ENCODE measurements around the gene GCK.

Gene GCK

GRCh38 chr7:44103923-44104859 lies 85.0 kb downstream of the GCK start, which contains the start of gene AEBP1:
TSS of gene AEBP1 (plus strand) at chr7:44104345. CDS start at chr7:44104666, 321 bp downstream.
- Histone ChIP-seq H4K91ac (ENCODE audit: low read depth, low read length) (peak within 1 kb of the TSS; percentile 56), H3K4me2 (ENCODE audit: low read length) (peak within 1 kb of the TSS; percentile 71), H3K9ac (ENCODE audit: low read length) (peak within 1 kb of the TSS; percentile 45), H3K4ac (ENCODE audit: low read depth, low read length) (peak within 1 kb of the TSS; percentile 11), H3K36me3 (ENCODE audit: control insufficient read depth in 1 of 2, insufficient read depth in 2 of 2, low read length in 2 of 2) (peaks cover 20 to 23% of the 10 kb centered on the region in 2 experiments), H2BK12ac (ENCODE audit: low read length) (peak within 1 kb of the TSS; percentile 11), H2BK120ac (ENCODE audit: insufficient read depth, low read length, poor library complexity) (no peak within 1 kb of the TSS), H3K18ac (ENCODE audit: low read length) (peak within 1 kb of the TSS; percentile 54), H3K4me3 (ENCODE audit: low read depth, low read length) (peak within 1 kb of the TSS; percentile 71), H3K27me3 (ENCODE audit: insufficient read depth, low read length) (peaks cover 4% of the 10 kb centered on the region), H3K79me2 (ENCODE audit: control insufficient read depth, insufficient read depth, low read length, poor library complexity) (no peaks in the 10 kb centered on the region), H2BK5ac (ENCODE audit: low read depth, low read length, poor library complexity) (no peak within 1 kb of the TSS), H3K4me1 (ENCODE audit: control insufficient read depth in 1 of 2, insufficient read depth in 2 of 2, low read length in 2 of 2) (peaks cover 9 to 10% of the 10 kb centered on the region in 2 experiments), H2AK5ac (ENCODE audit: low read length) (peak within 1 kb of the TSS; percentile 20), H3K27ac (ENCODE audit: low read depth, low read length) (no peak within 1 kb of the TSS), H2AFZ (ENCODE audit: insufficient read depth, low read length, poor library complexity) (peak within 1 kb of the TSS; percentile 24), H3K23ac (ENCODE audit: low read length) (no peak within 1 kb of the TSS), H3K79me1 (ENCODE audit: low read length) (peaks cover 11% of the 10 kb centered on the region), H3K9me3 (ENCODE audit: insufficient read depth, low read depth, low read length) (peaks cover 1% of the 10 kb centered on the region), H4K12ac (ENCODE audit: low read depth, low read length) (peak within 1 kb of the TSS; percentile 64), H4K8ac (ENCODE audit: low read depth, low read length) (peak within 1 kb of the TSS; percentile 67), H3K14ac (ENCODE audit: low read length) (peak within 1 kb of the TSS; percentile 70)
- DNase-seq = peak in 1 of 2 donors; percentile 20
- no CpG with 5 or more reads among the region's 87 CpGs for WGBS (ENCODE audit: extremely low coverage, insufficient coverage, insufficient read length)

GRCh38 chr7:44103566-44103922 lies 85.7 kb downstream of the GCK start:
- no peak for DNase-seq
- no peak overlapping the region for H2BK12ac ChIP-seq (ENCODE audit: low read length)
- H2AFZ ChIP-seq (ENCODE audit: insufficient read depth, low read length, poor library complexity) = peak overlapping the region; percentile 24
- peaks cover 15 to 17% of the 10 kb centered on the region in 2 experiments for H3K36me3 ChIP-seq (ENCODE audit: control insufficient read depth in 1 of 2, insufficient read depth in 2 of 2, low read length in 2 of 2)
- no peak overlapping the region for H2BK120ac ChIP-seq (ENCODE audit: insufficient read depth, low read length, poor library complexity)
- H3K79me1 ChIP-seq (ENCODE audit: low read length) = peaks cover 11% of the 10 kb centered on the region
- H3K18ac ChIP-seq (ENCODE audit: low read length) = peak overlapping the region; percentile 54
- H3K4me1 ChIP-seq (ENCODE audit: control insufficient read depth in 1 of 2, insufficient read depth in 2 of 2, low read length in 2 of 2) = peaks cover 9 to 10% of the 10 kb centered on the region in 2 experiments
- no peak overlapping the region for H3K14ac ChIP-seq (ENCODE audit: low read length)
- peak overlapping the region; percentile 60 for H4K8ac ChIP-seq (ENCODE audit: low read depth, low read length)
- H3K4me2 ChIP-seq (ENCODE audit: low read length) = peak overlapping the region; percentile 47
- H4K91ac ChIP-seq (ENCODE audit: low read depth, low read length) = peak overlapping the region; percentile 56
- H2BK5ac ChIP-seq (ENCODE audit: low read depth, low read length, poor library complexity) = no peak overlapping the region
- H3K9me3 ChIP-seq (ENCODE audit: insufficient read depth, low read depth, low read length) = peaks cover 1% of the 10 kb centered on the region
- H3K27me3 ChIP-seq (ENCODE audit: insufficient read depth, low read length) = peaks cover 4% of the 10 kb centered on the region
- no peak overlapping the region for H3K27ac ChIP-seq (ENCODE audit: low read depth, low read length)
- no peak overlapping the region for H2AK5ac ChIP-seq (ENCODE audit: low read length)
- no peaks in the 10 kb centered on the region for H3K79me2 ChIP-seq (ENCODE audit: control insufficient read depth, insufficient read depth, low read length, poor library complexity)
- H3K23ac ChIP-seq (ENCODE audit: low read length) = no peak overlapping the region
- H3K9ac ChIP-seq (ENCODE audit: low read length) = no peak overlapping the region
- peak overlapping the region; percentile 64 for H4K12ac ChIP-seq (ENCODE audit: low read depth, low read length)
- peak overlapping the region; percentile 34 for H3K4me3 ChIP-seq (ENCODE audit: low read depth, low read length)
- WGBS (ENCODE audit: extremely low coverage, insufficient coverage, insufficient read length) = no CpG with 5 or more reads among the region's 8 CpGs
- H3K4ac ChIP-seq (ENCODE audit: low read depth, low read length) = no peak overlapping the region

- H3K9me3 ChIP-seq (ENCODE audit: insufficient read depth, low read depth, low read length) = peaks cover 1% of the 10 kb centered on the region
- no peak overlapping the region for H4K8ac ChIP-seq (ENCODE audit: low read depth, low read length)
- no peak overlapping the region for H3K4me3 ChIP-seq (ENCODE audit: low read depth, low read length)
- no peak overlapping the region for H3K18ac ChIP-seq (ENCODE audit: low read length)
- no peak overlapping the region for H2AFZ ChIP-seq (ENCODE audit: insufficient read depth, low read length, poor library complexity)
- WGBS (ENCODE audit: extremely low coverage, insufficient coverage, insufficient read length) = no CpG with 5 or more reads among the region's 8 CpGs
- no peak overlapping the region for H2BK5ac ChIP-seq (ENCODE audit: low read depth, low read length, poor library complexity)
- H4K12ac ChIP-seq (ENCODE audit: low read depth, low read length) = no peak overlapping the region
- no peak overlapping the region for H2BK120ac ChIP-seq (ENCODE audit: insufficient read depth, low read length, poor library complexity)
- H3K23ac ChIP-seq (ENCODE audit: low read length) = no peak overlapping the region
- no peak for DNase-seq
- H2AK5ac ChIP-seq (ENCODE audit: low read length) = no peak overlapping the region
- H3K79me1 ChIP-seq (ENCODE audit: low read length) = peaks cover 11% of the 10 kb centered on the region
- no peak overlapping the region for H3K4ac ChIP-seq (ENCODE audit: low read depth, low read length)
- H3K14ac ChIP-seq (ENCODE audit: low read length) = no peak overlapping the region
- no peak overlapping the region for H2BK12ac ChIP-seq (ENCODE audit: low read length)
- no peaks in the 10 kb centered on the region for H3K79me2 ChIP-seq (ENCODE audit: control insufficient read depth, insufficient read depth, low read length, poor library complexity)
- H3K27ac ChIP-seq (ENCODE audit: low read depth, low read length) = no peak overlapping the region
- no peak overlapping the region for H3K4me2 ChIP-seq (ENCODE audit: low read length)
- peaks cover 4% of the 10 kb centered on the region for H3K27me3 ChIP-seq (ENCODE audit: insufficient read depth, low read length)
- peaks cover 9 to 12% of the 10 kb centered on the region in 2 experiments for H3K36me3 ChIP-seq (ENCODE audit: control insufficient read depth in 1 of 2, insufficient read depth in 2 of 2, low read length in 2 of 2)
- no peak overlapping the region for H4K91ac ChIP-seq (ENCODE audit: low read depth, low read length)
- H3K4me1 ChIP-seq (ENCODE audit: control insufficient read depth in 1 of 2, insufficient read depth in 2 of 2, low read length in 2 of 2) = peaks cover 9 to 10% of the 10 kb centered on the region in 2 experiments
- no peak overlapping the region for H3K9ac ChIP-seq (ENCODE audit: low read length)
Measured at GRCh38 chr7:44102846-44103565, 86.2 kb downstream of the GCK start.

- Histone ChIP-seq H3K27ac (ENCODE audit: low read depth, low read length) (no peak overlapping the region), H3K18ac (ENCODE audit: low read length) (no peak overlapping the region), H3K9me3 (ENCODE audit: insufficient read depth, low read depth, low read length) (peaks cover 1% of the 10 kb centered on the region), H4K8ac (ENCODE audit: low read depth, low read length) (no peak overlapping the region), H2AK5ac (ENCODE audit: low read length) (no peak overlapping the region), H2BK5ac (ENCODE audit: low read depth, low read length, poor library complexity) (no peak overlapping the region), H2AFZ (ENCODE audit: insufficient read depth, low read length, poor library complexity) (no peak overlapping the region), H3K36me3 (ENCODE audit: control insufficient read depth in 1 of 2, insufficient read depth in 2 of 2, low read length in 2 of 2) (peaks cover 5% of the 10 kb centered on the region in 2 experiments), H3K4me2 (ENCODE audit: low read length) (no peak overlapping the region), H2BK12ac (ENCODE audit: low read length) (no peak overlapping the region), H4K12ac (ENCODE audit: low read depth, low read length) (no peak overlapping the region), H3K4me3 (ENCODE audit: low read depth, low read length) (no peak overlapping the region), H3K79me1 (ENCODE audit: low read length) (peaks cover 11% of the 10 kb centered on the region), H4K91ac (ENCODE audit: low read depth, low read length) (no peak overlapping the region), H3K79me2 (ENCODE audit: control insufficient read depth, insufficient read depth, low read length, poor library complexity) (no peaks in the 10 kb centered on the region), H3K4ac (ENCODE audit: low read depth, low read length) (no peak overlapping the region), H3K9ac (ENCODE audit: low read length) (no peak overlapping the region), H3K27me3 (ENCODE audit: insufficient read depth, low read length) (peaks cover 4% of the 10 kb centered on the region), H3K4me1 (ENCODE audit: control insufficient read depth in 1 of 2, insufficient read depth in 2 of 2, low read length in 2 of 2) (peaks cover 9 to 10% of the 10 kb centered on the region in 2 experiments), H2BK120ac (ENCODE audit: insufficient read depth, low read length, poor library complexity) (no peak overlapping the region), H3K23ac (ENCODE audit: low read length) (no peak overlapping the region), H3K14ac (ENCODE audit: low read length) (no peak overlapping the region)
- no CpG with 5 or more reads among the region's 14 CpGs for WGBS (ENCODE audit: extremely low coverage, insufficient coverage, insufficient read length)
- no peak for DNase-seq
Measured at GRCh38 chr7:44101966-44102845, 87.0 kb downstream of the GCK start.

Data from trophoblast cell (in vitro differentiated cells and primary cell).